PC-3 (cell line): ENCODE results near the gene SPATA46. TPM values are rescaled to one million over a fixed set of nuclear protein-coding genes. Genes with fewer than 3 reads are reported as not detected.

ENCODE experiments used
- ATAC-seq: fragments of 200-7000 bp; cut with Tn5 transposase; 2 replicates; pipeline ENCODE4 v1.9.1; 2020; ENCODE audit warnings: mild to moderate bottlenecking, moderate library complexity
- BruUV-seq: library from RNA; stranded (reverse); fragments of 400-500 nt; replicated peaks from 2 replicates; lab custom pipeline; 2021; lab: Mats Ljungman, UMichigan
- CTCF ChIA-PET: fragments of 300-600 bp; sonication (Branson Sonifier 250); formaldehyde crosslinking; loops from one replicate; lab custom pipeline; 2022; ENCODE audit warnings: antibody characterized with exemption; lab: Charles Lee
- POLR2A ChIA-PET: fragments of 300-600 bp; sonication (Branson Sonifier 250); formaldehyde crosslinking; loops from one replicate; lab custom pipeline; 2022; ENCODE audit warnings: antibody characterized with exemption; ENCODE audit not compliant: unreplicated experiment; lab: Charles Lee
- DNase-seq: peaks from one replicate; pipeline ENCODE4 v3.0.0-alpha.2; 2015
- H2AFZ ChIP-seq: fragments of 300-600 bp; sonication (generic); 2 replicates; pipeline ENCODE4 v1.6.0; 2016; ENCODE audit warnings: antibody characterized with exemption, low read length
- H3F3A ChIP-seq: fragments of 300-600 bp; sonication (generic); one replicate; pipeline ENCODE4 v1.6.0; 2017; ENCODE audit warnings: antibody characterized with exemption, low read length, control low read depth, mild to moderate bottlenecking; ENCODE audit not compliant: unreplicated experiment
- H3K27ac ChIP-seq: fragments of 300-600 bp; sonication (generic); 2 replicates; pipeline ENCODE4 v1.5.1; 2016; ENCODE audit warnings: mild to moderate bottlenecking, low read length
- H3K27me3 ChIP-seq: fragments of 300-600 bp; sonication (generic); 2 replicates; pipeline ENCODE4 v1.6.1; 2016; ENCODE audit warnings: low read length, mixed read lengths
- H3K36me3 ChIP-seq: fragments of 300-600 bp; sonication (generic); 2 replicates; pipeline ENCODE4 v1.6.1; 2016; ENCODE audit warnings: low read depth, mixed run types, low read length, mixed read lengths
- H3K4me1 ChIP-seq: fragments of 300-600 bp; sonication (generic); 2 replicates; pipeline ENCODE4 v1.5.1; 2016; ENCODE audit warnings: low read length; ENCODE audit not compliant: insufficient read depth
- H3K4me2 ChIP-seq: fragments of 300-600 bp; sonication (generic); 2 replicates; pipeline ENCODE4 v1.6.0; 2016; ENCODE audit warnings: low read length
- H3K4me3 ChIP-seq: fragments of 300-600 bp; sonication (generic); 2 replicates; pipeline ENCODE4 v1.5.1; 2016; ENCODE audit warnings: mild to moderate bottlenecking, low read length, mixed read lengths
- H3K79me2 ChIP-seq: fragments of 300-600 bp; sonication (generic); 2 replicates; pipeline ENCODE4 v1.6.1; 2017; ENCODE audit warnings: low read length, mixed read lengths
- H3K9ac ChIP-seq: fragments of 300-600 bp; sonication (generic); 2 replicates; pipeline ENCODE4 v1.6.0; 2016; ENCODE audit warnings: mild to moderate bottlenecking, low read length
- H3K9me2 ChIP-seq: fragments of 300-600 bp; sonication (generic); replicated peaks from 2 replicates; pipeline ENCODE4 v1.6.1; 2016; ENCODE audit warnings: mixed run types, low read length, mixed read lengths
- H3K9me3 ChIP-seq: fragments of 300-600 bp; sonication (generic); 2 replicates; pipeline ENCODE4 v1.6.1; 2016; ENCODE audit warnings: low read length, mixed read lengths
- H4K20me1 ChIP-seq: fragments of 300-600 bp; sonication (generic); 2 replicates; pipeline ENCODE4 v1.6.1; 2016; ENCODE audit warnings: low read length, mixed read lengths
- CTCF ChIP-seq: fragments of 300-600 bp; sonication (generic); conservative IDR thresholded peaks from 2 replicates; pipeline ENCODE4 v1.5.1; 2017; ENCODE audit warnings: antibody characterized with exemption, low read depth, mild to moderate bottlenecking, low read length
- EZH2 ChIP-seq: fragments of 300-600 bp; sonication (generic); IDR thresholded peaks from one replicate; pipeline ENCODE4 v1.6.1; 2017; ENCODE audit warnings: antibody characterized with exemption, mild to moderate bottlenecking, low read length; ENCODE audit not compliant: unreplicated experiment
- EZH2phosphoT487 ChIP-seq: fragments of 300-600 bp; sonication (generic); IDR thresholded peaks from 2 replicates; pipeline ENCODE4 v1.6.1; 2018; ENCODE audit warnings: mild to moderate bottlenecking, antibody characterized with exemption, low read length, borderline replicate concordance
- intact Hi-C: fragments of 100-400 bp; cut with micrococcal nuclease; formaldehyde crosslinking; loops from 2 replicates; pipeline ENCODE4 v1.9.0; 2023
- total RNA-seq: library from RNA; depleted of rRNA; stranded (reverse); fragments of >200 nt; gene quantifications from 2 replicates; pipeline ENCODE4 v1.2.3, GENCODE V29; 2014

SPATA46 gene
- total RNA-seq, 1 experiment from 2014 or later, result not detected

DNA sequence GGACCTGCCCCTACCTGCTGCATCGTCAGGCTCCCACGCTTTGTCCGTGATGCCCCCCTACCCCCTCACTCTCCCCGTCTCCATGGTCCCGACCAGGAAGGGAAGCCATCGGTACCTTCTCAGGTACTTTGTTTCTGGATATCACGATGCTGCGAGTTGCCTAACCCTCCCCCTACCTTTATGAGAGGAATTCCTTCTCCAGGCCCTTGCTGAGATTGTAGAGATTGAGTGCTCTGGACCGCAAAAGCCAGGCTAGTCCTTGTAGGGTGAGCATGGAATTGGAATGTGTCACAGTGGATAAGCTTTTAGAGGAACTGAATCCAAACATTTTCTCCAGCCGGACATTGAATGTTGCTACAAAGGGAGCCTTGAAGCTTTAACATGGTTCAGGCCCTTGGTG is 8.9 kb downstream of the SPATA46 start:
- TF ChIP-seq CTCF, result no peak
- Histone ChIP-seq H3K27me3 (no peaks in the 10 kb centered on the region), H2AFZ (no peak overlapping the region), H4K20me1 (no peaks in the 10 kb centered on the region), H3K4me2 (no peak overlapping the region), H3K9ac (no peak overlapping the region), H3F3A (no peaks in the 10 kb centered on the region), H3K79me2 (no peaks in the 10 kb centered on the region), H3K4me1 (peaks cover 11% of the 10 kb centered on the region; the same call in 1 of the 2 replicates), H3K9me3 (no peaks in the 10 kb centered on the region), H3K4me3 (no peak overlapping the region), H3K36me3 (no peaks in the 10 kb centered on the region), H3K9me2 (no peaks in the 10 kb centered on the region), H3K27ac (no peak overlapping the region)
- intact Hi-C loops, result no loop called here
- ChIA-PET POLR2A (no interaction called here), CTCF (no interaction called here)
- no peak for ATAC-seq
- no peak for DNase-seq
- no TSS peak for BruUV-seq

GRCh38 chr1:162367073-162367472 is 9.6 kb downstream of the SPATA46 start:
- no peaks in the 10 kb centered on the region for H3K36me3 ChIP-seq
- no TSS peak for BruUV-seq
- DNase-seq (no peak), ATAC-seq (no peak)
- POLR2A ChIA-PET, result no interaction called here
- CTCF ChIA-PET, result no interaction called here
- no peak overlapping the region for H3K9ac ChIP-seq
- no peak overlapping the region for H3K27ac ChIP-seq
- H3K9me2 ChIP-seq, result no peaks in the 10 kb centered on the region
- H3K79me2 ChIP-seq, result no peaks in the 10 kb centered on the region
- no peak overlapping the region for H3K4me3 ChIP-seq
- no peaks in the 10 kb centered on the region for H4K20me1 ChIP-seq
- no peaks in the 10 kb centered on the region for H3K27me3 ChIP-seq
- H2AFZ ChIP-seq, result no peak overlapping the region
- H3F3A ChIP-seq, result no peaks in the 10 kb centered on the region
- intact Hi-C loops, result no loop called here
- TF ChIP-seq CTCF (no peak), EZH2phosphoT487 (no peak), EZH2 (no peak)
- no peak overlapping the region for H3K4me2 ChIP-seq
- H3K4me1 ChIP-seq, result peaks cover 7% of the 10 kb centered on the region; the same call in 1 of the 2 replicates
- H3K9me3 ChIP-seq, result no peaks in the 10 kb centered on the region

DNA sequence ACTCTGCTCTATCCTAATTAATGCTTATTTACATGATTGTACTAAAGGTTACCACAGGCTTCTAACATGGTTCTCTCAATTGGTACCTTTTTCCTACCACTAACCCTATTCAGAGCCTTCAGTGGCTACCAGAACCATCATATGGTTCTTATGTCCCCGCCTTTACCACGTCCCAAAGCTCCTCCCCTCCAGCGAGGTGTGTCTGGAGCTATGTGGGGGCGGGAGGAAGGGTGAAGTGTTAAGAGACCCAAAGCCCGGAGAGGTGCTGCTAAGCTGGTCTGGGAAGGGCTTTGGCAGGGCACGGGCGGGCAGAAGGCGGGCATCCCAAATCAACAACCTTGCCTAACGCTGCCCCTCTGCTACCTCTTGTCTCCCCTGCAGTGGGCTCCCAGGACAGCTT is 10.0 kb downstream of the SPATA46 start:
- Histone ChIP-seq H3K9me2 (no peaks in the 10 kb centered on the region), H4K20me1 (no peaks in the 10 kb centered on the region), H3K27me3 (no peaks in the 10 kb centered on the region), H3K9me3 (no peaks in the 10 kb centered on the region), H3K4me2 (no peak overlapping the region), H3K4me1 (peaks cover 3% of the 10 kb centered on the region; the same call in 1 of the 2 replicates), H3K36me3 (no peaks in the 10 kb centered on the region), H3K9ac (no peak overlapping the region), H3K4me3 (no peak overlapping the region), H2AFZ (no peak overlapping the region), H3K27ac (no peak overlapping the region), H3F3A (no peaks in the 10 kb centered on the region), H3K79me2 (no peaks in the 10 kb centered on the region)
- ChIA-PET POLR2A (no interaction called here), CTCF (no interaction called here)
- no peak for TF ChIP-seq EZH2phosphoT487
- no peak for TF ChIP-seq EZH2
- TF ChIP-seq CTCF, result no peak
- DNase-seq (no peak), ATAC-seq (no peak)
- no TSS peak for BruUV-seq
- intact Hi-C loops, result no loop called here
